GM19438 (cell line): ENCODE data around the gene HEYL.

Source experiments
- ATAC-seq: cut with Tn5 transposase; IDR thresholded peaks from one replicate; pipeline ENCODE4 v1.9.1; 2021; ENCODE audit warnings: low read depth; ENCODE audit not compliant: unreplicated experiment

The HEYL gene

DNA sequence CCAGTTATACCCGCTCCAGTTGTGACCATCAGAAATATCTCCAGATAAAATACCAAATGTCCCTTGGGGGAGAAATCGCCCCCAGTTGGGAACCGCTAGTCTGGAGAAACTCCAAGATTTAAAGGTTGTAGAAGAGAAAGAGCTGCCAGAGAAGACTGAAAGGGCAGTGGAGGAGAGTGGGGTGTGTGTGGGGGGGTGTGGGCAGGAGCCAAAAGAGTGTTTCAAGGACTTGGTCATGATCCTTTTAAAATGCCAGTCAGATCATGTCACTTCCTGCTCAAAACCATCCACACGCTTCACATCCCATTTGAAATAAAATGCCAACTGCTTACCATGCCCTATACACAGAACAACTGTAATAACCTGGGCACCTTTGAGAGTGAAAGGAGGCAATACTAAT lies 3.4 kb upstream of the HEYL start:
- no peak for ATAC-seq

DNA sequence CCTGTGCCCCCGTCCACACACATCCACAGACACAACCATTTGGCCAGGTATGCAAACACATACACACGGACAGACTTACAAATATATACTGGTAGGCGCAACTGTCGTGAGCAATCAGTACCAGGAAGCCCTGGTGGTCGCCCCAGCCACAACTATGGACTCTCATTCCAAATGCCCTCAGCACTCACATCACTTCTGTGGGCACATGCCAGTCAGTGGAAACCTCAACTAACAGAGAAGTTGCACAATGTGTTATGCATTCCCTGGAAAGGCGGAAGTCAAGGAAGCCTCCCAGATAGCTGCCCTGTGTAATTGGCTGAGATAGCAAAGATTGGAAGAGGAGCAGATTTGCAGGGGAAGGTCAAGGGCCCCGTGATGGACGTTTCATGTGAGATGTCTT lies 1.4 kb upstream of the HEYL start:
- ATAC-seq, result no peak

DNA sequence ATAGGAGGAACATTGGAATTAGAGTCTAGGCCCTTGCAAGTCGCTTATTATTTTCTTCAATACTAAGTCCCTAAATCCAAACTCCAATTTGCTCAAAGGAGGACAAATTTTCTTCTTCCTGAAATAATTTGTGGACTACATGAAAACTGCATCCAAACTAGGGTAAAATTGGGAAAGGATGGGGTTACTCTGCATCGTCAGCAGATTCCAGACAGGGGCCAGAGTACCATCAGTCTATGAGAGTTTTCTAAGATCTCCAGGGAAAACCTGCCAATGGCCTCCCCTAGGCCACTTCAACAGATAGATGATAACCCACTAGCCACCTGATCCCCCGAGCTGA lies 508 bp downstream of the HEYL start:
- no peak for ATAC-seq

DNA sequence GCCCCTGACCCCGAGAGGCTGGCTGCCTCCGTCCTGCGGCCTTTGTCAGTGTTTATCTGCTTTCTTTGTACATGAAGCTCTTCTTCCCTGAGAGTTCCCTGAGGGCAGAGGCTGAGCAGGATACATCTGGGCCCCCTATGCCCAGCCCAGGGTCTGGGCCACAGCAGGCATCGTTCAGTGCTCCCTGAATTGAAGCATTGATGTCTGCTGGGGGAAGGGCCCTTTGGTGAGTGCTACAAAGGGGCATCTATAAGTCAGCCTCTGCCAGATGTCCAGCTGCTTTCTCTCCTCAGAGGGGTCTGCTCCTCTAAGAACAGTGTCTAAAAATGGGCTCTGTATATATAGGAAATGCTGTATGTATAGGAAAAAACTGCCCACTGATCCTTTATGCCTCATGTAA lies 2.1 kb downstream of the HEYL start:
- no peak for ATAC-seq

DNA sequence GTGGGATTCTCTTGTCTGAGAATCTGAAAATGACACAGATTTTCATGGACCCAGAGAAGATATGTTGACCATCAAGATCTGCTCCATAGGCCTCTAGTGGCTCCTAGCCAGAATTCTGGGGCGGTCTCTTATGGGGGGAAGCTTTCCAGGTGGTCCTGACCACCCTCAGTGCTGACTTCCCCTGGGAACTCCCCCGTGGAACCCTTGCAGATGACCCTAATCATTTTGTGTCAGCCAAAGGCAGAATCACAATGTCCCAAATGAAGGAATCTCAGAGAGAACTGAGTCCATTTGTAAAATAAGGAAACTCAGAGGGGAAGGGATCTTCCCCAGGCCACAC lies 3.6 kb downstream of the HEYL start:
- no peak for ATAC-seq

DNA sequence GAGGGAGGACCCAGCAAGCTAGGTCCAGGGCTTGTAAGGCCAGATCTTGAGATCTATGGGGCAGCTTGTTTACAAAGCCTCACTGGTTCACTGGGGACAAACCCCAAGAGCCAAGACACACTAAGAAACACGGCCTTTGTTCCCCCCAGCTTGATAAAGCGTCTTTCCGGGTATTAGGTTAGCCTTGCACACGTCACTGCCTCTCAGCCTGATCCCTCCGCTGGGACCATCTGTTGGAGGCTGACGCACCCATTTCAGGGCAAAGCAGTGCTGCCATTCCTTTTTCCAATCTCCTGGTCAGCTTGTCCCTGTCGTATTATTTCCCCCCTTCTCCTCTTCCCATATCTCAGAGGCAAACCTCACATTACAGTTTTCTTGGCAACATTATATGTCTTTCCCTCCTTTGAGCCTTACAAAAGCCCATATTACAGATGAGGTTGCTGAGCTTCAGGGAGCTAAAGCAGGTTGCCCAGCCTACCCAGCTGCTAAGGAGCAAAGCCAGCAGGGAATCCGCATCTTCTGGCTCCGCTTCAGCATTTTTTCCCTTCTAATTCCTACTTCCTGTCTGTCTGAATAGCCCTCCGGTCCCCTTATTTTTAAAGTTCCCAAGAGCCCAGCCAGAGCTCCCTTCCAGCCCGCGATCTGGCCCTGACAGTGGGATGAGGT lies 4.1 kb downstream of the HEYL start:
- ATAC-seq, result no peak

DNA sequence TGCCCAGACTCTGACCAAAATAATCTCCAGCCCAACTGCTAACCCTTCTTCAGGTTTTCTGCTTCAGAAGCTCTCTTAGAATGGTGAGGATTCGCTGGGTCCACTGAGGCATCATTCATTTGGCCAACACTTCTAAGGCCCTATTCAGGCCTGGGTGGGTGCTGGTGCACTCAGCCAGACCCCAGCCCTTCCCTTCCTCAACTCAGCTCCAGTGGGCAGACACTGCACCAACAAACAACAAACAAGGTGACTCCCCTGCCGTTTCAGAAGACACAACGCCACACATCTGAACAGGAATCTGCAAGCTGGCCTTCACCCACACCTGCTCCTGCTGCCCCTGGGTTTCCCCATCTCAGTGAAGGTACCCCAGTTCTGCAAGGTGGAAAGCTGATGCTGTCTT lies 6.0 kb downstream of the HEYL start:
- ATAC-seq, result no peak

DNA sequence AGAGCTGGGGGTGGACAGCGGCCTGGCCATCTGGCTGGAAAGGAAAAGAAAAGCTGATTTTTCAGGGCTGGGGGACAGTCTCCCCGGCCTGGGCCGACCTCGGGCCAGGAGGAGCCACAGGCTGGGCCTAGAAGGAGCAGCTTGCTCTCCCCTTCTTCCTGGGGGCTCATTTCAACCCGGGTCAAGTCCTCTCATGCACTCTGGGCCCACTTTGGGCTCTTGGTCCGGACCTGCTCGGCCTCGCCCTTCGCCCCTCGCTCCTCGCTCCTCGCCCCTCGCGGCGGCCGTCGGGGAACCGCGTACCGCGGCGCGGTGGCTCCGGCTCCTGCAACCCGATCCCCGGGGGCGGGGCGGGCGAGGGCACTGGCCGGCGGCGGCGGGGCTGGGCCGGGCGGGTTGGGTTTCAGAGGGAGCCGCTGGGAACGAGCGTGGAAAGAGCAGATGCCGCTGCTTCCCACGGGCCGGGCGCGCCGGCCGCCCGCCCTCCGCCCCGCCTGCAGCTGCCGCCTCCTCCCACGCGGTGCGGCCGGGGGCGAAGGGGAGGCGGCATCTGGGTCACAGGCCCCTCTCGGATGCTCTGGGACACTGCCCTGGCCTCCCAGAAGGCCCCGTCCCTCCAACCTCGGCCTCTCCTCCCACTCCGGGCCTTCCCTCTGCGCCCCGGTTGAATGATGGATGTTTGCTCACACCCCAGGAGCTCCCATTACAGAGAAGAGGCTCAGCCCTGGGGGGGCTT lies 6.6 kb downstream of the HEYL start:
- ATAC-seq, result no peak

DNA sequence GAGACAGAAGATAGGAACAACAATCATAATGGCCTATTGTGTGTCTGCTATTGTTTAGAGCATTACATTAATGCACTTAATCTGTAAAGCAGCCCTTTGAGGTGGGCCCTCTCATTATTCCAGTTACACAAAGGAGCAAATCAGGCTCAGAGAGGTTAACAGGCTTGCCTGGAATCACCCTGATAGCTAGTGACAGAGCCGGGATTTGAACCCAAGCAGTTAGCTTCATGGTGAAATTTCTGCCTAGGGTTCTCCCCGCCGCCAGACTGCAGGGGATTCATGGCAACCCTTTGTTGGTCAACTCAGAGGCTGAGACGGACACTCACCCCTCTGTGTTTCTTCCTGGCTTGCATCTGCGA lies 7.1 kb downstream of the HEYL start:
- ATAC-seq, result no peak

DNA sequence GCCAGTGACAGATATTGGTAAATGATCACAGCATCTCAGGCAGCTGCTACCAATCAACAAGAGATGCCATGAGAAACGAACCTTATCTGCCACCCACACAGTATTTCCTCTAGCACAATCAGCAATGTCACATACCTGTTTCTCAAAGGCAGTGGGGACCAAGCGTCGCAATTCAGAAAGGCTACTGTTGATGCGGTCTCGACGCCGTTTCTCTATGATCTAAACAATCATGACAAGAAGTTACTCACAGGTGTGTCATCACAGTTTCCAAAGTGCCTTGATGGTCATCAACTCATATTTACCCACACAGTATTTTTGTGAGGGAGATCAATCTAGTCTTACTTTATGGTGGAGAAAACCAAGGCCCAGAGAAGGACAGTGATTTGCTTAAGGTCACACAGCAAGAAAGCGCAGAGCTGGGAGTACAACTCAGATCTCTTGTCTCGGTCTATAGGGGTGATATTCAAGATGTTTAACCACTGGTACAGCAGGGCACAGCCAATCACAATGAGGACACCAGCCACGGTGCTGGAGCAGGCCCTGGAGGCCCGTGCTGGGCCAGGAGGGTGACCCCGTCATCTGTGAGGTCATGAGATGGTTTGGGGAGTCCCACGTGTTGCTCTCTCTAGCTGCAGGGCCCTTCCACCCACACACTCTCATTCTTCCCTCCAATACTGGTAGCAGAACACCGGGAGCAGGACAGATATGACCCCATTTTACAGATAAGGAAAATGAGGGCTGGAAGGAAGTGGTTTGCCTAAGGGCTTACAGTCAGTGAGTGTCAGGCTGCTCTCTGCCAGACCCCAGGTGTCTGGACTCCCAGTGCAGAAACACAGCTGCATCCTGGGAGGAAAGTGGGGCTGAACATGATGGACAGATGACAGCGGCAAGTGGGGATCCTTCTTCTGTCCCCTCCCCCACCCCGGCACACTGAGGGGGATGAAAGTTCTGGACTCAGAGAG lies 7.8 kb downstream of the HEYL start:
- no peak for ATAC-seq

DNA sequence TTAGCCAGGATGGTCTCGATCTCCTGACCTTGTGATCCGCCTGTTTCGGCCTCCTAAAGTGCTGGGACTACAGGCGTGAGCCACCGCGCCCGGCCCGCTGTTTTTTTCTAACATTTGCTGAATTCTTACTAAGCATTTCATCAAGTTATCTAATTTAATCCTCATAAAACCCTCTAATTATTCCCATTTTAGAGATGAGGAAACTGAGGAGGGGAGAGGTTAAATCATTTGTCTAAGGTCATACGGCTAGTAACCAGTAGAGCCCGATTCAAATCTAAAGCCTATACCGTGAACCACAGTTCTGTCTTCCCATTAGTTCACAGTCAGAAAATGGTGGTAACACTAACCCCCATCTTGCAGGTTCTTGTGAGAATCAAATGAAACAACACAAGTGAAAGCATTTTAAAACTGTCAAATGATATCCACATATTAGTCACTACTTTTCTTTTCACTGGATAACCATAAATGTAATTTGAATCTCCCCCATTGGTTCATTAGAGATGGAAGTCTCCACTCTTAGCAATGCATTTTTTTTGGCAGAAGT lies 10.6 kb downstream of the HEYL start:
- ATAC-seq, result no peak

DNA sequence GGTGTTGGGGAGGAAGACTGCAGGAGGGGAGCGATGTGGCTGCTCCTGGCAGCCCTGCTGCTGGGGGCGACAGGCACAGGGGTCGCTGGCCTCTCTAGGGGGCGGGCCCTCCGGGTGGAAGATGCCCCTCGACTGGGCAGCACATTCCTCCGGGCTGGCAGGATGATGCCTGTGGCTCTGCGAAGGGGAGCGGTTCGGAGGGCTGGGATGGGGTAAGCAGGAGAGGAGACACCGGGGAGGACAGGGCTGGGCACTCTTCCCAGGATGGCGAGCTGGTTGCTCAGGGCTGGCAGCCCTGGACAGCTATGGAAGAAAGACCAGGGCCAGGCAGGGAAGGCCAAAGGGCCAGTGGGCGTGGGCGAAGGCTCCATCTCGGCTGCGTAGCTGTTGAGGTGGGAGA lies 12.8 kb downstream of the HEYL start:
- no peak for ATAC-seq

DNA sequence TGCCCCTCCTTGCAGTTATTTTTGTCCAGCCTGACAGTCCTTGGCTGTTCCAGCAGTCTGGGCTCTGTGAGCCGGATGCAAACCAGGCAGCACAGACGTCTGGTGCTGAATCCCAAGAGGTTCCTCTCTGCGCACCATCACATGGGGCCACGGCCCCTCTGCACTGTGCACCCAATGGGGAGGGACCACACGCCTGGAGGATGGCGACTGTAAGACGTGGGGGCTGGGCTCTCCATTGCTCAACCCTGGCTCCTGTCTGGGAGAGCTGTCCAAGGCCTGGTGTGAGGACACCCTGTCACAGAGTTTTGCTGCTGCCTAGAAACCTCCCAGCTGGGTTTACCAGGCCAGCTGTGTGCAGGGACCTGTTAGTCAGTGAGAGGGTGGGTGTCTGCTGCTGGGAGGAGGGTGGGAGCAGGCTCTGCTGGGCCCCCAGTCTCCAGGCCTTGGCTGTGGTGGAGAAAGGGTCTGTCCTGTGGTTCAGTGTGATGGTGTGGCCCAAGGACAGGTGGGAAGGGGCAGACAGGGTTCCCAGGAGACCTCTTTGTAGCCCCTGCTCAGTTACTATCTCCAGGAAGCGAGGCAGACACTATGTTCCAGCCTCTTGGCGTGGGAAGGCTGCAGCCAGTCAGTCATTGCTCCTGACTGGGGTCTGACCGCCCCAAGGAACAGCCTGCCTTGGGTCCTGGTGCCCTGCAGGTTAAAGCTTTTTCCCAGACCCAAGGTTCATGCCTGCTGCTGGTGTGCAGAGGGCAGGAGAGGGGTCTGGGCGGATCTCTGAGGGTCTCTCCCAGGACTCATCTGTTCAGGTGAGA lies 13.8 kb downstream of the HEYL start:
- no peak for ATAC-seq

DNA sequence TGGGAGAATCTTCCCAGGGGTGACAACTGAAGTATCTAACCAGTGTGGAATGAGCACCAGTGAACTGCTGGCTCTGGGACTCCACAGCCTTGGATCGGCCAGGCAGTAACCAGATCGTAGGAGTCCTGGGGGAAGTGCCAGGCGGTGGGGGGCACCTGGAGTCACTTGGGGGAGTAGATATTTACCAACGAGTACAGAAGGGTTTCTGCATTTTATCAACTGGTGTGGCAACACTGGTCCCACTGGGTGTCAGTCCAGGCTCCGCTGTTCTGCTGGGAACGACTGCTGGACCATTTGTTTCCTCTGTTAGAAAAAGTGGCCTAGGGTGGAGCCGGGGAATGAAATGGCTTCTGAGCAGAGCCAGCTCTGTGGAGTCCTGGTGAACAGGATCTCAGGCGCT lies 14.4 kb downstream of the HEYL start:
- no peak for ATAC-seq

DNA sequence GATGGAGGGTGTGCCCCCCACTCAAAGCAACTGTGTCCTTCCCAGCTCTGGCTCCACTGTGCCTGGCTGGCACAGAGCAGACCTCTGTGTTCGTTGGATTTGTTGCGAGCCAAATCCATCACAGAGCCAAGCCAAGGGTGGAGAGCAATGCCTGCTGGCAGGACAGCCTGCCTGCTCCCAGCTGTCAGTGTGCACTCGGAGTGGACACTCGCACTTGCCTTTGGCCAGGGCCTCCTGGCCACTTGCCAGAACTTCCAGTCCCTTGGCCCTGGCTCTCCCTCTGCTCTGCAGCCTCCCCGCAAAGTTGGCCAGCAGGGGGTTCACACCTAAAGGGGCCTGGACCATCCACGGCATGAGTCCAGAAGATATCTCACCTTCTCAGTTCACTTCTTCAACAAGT lies 16.4 kb downstream of the HEYL start:
- no peak for ATAC-seq

DNA sequence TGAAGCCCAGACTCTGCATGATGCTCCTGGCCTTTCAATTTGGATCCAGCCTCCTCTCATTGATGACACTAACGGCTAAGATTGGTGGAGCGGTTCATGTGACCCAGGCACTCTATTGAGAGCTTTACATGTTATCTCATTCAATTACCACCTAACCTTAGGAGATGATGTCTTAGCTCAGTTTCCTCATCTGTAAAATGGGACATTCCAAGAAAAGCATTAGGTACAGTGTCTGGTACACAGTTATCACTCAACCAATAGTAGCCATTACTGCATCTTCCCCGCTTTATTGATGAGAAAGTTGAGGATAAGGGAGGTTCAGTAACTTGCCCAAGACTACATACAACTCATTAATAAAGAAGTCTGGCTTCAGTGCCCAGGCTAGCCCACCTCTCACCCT lies 17.0 kb downstream of the HEYL start:
- no peak for ATAC-seq

DNA sequence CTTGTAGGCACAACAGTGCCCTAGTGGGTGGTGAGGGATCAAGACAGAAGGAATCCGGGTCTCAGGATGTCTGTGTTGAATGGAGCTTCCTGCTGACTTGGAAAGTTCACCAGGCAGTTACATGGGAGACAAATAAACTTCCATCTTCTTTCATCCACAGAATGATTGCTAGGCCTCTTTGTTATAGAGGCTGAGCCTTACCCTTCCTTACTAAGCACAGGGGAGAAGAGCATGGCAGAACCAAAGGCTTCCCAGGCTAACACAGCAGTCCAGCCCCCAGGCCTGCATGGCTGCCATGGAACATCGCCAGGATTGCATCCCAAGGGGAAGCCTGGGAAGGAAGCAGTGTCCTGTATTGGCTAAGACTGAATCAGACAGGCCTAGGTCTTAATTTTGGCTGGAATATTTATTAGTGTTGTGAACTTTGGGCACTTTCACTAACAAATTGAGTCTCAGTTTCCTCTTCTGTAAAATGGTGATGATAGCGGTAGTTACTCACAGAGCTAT lies 18.7 kb downstream of the HEYL start:
- no peak for ATAC-seq

DNA sequence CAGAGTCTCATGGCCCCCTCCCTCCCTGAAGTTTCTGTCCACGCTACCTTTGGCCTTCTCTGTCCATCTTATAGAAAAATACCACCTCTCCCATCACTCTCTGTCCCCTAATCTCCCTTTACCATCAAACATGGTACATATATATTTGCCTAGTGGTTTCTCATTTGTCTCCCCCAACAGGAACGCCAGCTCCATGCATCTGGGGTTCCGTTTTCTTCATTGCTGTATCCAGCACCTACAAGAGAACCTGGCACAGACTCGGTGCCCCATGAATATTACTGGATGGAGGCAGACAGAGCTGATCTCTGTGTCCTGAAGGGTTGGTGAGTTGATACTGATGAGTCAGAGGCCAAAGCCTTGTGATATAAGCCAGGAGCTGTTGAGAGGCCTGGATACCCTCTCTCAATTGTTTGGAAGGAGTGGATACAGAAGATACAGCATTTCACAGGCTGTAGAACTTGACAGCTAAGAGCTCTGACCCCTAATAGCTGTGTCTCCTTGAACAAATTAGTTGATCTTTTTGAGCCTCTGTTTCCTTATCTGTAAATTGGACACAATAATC lies 21.9 kb downstream of the HEYL start:
- ATAC-seq, result no peak

DNA sequence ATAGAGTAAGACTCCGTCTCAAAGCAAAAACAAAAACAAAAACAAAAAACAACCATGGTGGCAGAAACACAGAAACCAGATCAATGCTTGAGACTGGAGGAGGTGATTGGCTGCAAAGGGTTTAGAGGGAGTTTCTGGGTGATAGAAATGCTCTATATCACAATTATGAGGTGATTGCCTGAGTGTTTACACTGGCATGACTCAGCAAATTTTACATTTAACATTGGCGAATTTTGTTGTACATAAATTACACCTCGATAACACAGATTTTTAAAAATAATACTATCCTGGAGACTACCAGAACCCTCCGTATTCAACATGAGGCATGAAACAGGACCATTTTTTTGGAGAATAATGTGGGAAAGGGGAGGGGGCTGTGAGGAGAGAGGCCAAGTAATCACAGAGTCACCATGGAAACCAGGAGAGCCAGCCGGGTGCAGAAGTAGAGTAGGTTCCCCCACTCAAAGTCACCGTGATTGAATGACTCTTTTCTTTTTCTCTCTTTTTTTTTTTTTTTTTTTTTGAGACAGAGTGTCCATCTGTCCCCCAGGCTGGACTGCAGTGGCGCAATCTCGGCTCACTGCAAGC lies 24.3 kb downstream of the HEYL start:
- no peak for ATAC-seq

DNA sequence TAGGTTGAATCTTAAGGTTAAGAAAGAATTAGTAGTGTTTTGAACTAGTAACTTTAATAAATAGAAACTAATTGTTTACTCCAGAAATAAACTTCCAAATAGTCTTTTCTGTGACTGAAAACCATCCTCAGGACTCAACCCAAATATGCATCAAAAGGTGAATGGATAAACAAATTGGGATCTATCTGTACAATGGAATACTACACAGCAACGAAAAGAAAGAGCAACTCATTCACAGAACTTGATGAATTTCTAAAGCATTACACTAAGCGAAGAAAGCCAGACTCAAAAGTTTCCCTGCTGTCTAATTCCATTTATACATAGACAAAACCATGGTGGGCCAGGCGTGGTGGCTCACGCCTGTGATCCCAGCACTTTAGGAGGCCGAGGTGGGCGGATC lies 25.0 kb downstream of the HEYL start:
- no peak for ATAC-seq
